Skin of body (tissue), 2 donors: Measurements from ENCODE around the gene ANAPC15. TPM values are rescaled to one million over a fixed set of nuclear protein-coding genes. Genes with fewer than 3 reads are reported as not detected.
"Not testable (repeated sequence)": the region's sequence is repeated elsewhere in the genome, so short reads cannot be mapped to it uniquely, and the experiment has no call there.

ENCODE experiments used
- DNase-seq: peaks from one replicate; lab custom pipeline; 2025; lab: John Stamatoyannopoulos, UW
- total RNA-seq: library from RNA; depleted of rRNA; stranded (reverse); fragments of >200 nt; gene quantifications from one replicate; pipeline ENCODE4 v1.2.3, GENCODE V29; 2014

Gene ANAPC15
- total RNA-seq = 9.7 TPM

DNA sequence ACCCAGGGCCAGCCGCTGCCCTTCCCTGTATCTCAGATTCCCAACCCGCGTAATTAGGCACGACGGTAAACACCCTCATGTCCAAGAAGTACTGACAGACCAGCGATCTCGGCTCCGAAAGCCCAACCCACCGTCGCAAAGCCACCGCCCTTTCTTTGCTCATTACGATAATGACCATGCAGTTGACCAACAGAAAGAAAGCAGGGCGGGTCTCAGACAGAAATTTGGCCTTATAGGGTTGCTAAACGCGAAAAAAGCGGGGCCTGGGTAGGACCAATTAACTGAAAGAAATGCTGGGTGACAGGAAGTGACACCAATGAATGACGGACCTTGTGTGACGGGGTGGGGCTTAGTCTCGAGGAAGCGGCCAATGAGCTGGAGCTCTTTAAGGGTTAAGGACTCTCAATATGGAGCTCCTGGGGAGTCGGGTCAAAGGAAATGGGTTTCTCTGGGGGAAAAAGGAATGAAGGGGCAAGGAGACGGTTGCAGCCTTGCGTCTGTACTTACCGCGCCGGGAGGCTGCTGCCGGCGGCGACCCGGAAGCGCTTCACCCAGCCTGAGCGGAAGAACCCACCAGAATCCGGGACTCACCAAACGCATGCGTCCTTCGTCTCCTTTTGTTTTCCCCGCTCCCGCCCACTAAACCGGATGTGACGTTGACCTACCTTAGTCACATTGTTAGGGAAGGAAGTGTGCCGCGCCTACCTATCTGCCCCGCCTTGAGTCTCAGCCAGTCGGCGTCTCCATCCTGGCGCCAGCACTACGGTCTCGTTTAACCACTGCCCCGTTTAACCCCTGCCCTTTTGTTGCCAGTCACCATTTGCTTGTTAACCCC lies at the start of gene ANAPC15:
TSS of gene ANAPC15 (minus strand) at position 553 of the 835 bp plus-strand sequence. CDS start 1,419 bp downstream, outside the sequence.
- DNase-seq = peak; percentile 100

DNA sequence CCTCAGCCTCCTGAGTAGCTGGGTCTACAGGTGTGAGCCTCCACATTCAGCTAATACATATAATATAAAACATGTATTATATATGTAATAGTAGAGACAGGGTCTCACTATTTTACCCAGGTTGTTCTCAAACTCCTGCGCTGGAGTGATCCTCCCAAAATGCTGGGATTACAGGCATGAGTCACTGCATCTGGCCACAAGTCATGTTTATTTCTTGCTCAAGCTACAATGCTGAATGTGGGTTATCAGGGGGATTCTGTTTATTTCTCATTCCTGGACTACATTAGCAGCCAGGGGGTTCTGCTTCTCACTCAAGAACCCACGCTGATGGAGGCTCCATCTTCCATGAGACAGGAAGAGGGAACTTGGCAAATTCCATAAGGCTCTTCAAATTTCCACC lies 47.8 kb upstream of the ANAPC15 start:
- DNase-seq = no peak

DNA sequence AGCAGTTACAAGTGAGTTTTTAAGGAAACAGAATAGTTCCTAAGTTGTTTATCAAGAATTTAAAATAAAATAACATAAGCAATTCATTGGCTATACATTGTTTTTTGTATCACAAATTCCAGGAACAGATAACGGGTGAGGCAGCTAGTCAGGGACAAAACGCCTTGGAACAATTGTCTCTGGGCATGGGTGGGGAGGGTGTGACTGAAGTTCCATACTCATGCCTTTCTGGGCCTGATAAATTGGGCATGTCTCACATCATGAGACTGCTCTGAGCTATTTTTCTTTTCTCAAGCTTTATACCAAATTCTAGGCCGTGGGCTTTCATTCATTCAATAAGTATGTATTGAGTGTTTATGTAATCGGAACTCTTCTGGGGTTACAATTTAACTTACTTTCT lies 44.6 kb upstream of the ANAPC15 start:
- DNase-seq = no peak

DNA sequence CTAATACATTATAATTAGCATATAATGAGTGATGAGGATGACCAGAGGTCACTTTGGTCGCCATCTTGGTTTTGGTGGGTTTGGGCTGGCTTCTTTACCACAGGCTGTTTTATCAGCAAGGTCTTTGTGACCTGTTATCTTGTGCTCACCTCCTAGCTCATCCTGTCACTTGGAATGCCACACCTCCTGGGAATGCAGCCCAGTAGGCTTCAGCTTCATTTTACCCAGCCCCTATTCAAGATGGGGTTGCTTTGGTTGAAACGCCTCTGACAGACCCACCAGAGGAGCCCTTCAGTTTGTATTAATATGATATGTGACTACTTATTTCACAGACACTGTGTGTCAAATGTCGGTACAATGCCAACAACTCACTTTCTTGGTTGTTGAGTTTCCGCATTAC lies 43.3 kb upstream of the ANAPC15 start:
- DNase-seq = no peak

DNA sequence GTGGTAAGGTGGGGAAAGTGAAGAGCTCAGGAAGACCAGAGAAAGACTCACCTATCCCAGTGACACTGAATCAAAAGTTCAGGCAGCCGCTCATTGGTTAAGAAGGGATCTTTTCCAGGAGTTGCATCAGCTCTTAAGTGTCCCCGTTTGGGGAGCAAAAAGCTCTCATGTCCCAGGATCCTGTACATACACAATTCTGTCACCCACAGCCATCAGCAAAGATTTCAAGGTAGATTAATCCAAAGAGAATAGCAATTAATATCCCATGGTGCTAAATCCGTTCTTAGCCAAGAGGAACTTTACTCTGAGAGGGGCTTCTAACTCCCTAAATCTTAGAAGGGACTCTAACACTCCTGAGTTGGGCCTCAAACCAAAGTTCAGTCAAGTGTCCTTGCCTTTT lies 42.3 kb upstream of the ANAPC15 start:
- no peak for DNase-seq

DNA sequence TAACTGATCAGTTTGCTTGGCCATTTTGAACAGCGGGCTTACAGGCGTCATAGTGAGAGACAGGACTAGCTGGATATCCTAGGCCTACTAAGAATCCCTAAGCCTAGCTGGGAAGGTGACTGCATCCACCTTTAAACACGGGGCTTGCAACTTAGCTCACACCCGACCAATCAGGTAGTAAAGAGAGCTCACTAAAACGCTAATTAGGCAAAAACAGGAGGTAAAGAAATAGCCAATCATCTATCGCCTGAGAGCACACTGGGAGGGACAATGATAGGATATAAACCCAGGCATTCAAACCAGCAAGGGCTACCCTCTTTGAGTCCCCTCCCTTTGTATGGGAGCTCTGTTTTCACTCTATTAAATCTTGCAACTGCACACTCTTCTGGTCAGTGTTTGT lies 41.4 kb upstream of the ANAPC15 start:
- not testable (repeated sequence) for DNase-seq

DNA sequence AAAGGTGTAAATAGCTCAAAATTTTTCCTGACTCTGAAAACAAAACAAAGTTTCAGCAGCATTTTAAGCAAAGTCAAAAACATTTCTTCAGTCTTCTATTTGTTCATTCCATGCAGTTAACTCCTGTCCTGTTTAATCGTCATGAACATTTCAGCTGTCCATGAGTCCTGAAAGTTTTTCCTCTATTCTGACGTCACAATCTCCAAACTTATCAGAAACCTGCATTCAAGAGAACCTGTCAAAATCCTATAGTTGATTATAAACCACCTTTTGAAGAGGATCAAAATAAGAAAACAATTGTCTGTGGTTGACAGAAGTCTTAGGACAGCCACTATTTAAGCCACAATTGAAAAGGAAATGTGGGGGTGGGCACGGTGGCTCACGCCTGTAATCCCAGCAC lies 38.4 kb upstream of the ANAPC15 start:
- DNase-seq = no peak

DNA sequence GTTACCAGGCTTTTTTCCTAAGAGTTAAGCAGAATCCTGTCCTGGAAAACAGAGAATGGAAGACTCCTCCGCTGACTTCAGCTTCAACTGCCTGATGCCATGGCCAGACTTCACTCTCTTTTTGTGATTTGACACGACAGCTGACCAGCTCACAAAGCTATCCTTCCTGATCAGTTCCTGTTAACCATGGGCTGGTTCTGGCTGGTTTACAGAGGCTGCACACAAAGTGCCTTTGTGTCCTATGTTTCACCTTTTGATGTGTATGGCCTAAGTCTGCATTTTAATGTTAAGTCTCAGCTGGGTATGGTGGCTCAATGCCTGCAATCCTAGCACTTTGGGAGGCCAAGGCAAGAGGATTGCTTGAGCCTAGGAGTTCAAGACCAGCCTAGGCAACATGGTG lies 34.1 kb upstream of the ANAPC15 start:
- DNase-seq = no peak

DNA sequence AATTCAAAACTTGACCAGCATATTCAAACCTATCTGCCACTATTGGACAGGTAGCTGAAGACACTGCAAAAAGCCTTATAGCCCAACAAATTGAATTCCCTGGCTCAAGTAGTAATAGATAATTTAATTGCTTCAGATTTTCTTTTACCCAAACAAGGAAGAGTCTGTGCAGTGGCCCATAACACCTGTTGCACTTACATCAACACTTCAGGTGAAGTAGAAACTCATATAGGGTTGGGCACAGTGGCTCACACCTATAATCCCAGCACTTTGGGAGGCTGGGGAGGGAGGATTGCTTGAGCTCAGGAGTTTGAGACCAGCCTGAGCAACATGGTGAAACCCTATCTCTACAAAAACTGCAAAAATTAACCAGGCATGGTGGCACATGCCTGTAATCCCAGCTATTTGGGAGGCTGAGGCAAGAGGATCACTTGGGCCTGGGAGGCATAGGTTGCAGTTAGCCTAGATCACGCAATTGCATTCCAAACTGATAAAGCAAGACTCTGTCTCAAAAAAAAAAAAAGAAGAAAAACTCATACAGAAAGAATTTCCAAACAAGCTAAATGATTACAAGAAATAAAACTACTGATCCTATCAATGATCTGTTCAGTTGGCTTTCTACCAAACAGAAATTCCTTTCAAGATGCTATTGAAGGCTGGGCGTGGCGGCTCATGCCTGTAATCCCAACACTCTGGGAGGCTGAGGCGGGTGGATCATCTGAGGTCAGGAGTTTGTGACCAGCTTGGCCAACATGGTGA lies 32.5 kb upstream of the ANAPC15 start:
- peak; percentile 12 for DNase-seq

DNA sequence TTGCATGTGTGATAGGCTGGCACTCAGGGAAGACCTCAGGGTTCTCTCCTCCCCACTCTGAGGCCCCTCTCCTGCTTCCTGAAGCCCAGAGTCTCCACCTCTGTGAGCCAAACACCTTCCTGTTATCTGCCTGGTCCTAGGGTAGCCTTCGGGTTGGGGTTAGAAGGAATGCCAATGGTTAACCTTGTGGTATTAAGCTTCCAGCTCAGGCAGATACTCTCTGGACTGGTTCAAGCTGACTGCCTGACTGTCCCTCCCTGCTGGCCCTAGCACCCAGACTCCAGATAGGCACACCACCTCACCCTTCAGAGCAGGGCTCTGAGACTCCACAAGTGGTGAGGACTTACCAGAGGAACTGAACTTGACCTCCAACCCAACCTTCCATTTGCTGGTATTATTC lies 30.0 kb upstream of the ANAPC15 start:
- DNase-seq = not testable (repeated sequence)

DNA sequence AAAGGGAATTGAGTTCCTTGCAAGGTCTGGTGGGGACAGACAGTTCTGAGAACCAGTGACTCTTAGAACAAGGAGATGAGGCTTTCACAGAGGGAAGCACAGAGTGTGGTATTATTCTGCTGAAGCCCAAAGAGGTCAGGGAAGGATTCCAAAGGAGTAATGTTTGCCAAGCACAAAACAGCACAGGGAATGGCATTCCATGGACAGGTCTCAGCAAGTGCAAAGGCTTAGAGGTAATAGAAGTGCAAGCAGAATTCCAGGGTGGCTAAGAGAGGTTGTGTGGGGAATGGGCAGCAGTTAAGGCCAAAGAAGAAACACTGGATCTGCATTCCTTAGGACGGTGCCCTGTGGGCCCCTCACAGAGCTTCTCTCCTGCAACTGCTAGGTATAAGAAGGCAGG lies 29.6 kb upstream of the ANAPC15 start:
- not testable (repeated sequence) for DNase-seq

DNA sequence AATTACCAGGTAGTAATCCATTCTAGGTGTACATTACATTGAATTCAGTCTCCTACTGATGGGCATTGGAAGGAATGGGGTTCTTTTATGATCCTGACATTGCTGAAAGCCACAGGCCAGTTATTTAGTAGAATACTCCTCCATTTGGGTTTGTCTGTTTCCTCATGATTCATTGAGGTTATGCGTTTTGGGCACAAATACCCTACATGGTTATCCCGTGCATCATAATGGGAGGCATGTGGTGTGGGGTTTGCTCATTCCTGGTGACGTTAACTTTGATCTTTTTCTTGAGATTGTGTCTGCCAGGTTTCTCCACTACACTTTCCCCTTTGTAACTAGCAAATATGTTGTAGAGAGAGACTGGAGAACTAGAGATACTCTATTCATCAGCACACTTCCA lies 28.6 kb upstream of the ANAPC15 start:
- DNase-seq = no peak

DNA sequence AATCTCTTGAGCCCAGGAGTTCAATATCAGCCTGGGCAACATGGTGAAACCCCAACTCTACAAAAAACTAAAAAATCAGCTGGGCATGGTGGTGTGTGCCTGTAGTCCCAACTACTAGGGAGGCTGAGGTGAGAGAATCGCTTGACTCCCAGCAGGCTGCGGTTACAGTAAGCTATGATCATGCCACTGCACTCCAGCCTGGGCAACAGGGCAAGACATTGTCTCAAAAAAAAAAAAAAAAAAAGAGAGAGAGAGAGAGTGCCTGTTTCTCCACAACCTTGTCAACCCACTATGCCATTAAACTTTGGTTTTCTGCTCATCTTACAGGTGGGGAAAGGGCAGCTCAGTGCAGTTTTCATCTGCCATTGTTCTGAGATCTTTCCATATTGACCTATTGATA lies 28.2 kb upstream of the ANAPC15 start:
- DNase-seq = no peak

DNA sequence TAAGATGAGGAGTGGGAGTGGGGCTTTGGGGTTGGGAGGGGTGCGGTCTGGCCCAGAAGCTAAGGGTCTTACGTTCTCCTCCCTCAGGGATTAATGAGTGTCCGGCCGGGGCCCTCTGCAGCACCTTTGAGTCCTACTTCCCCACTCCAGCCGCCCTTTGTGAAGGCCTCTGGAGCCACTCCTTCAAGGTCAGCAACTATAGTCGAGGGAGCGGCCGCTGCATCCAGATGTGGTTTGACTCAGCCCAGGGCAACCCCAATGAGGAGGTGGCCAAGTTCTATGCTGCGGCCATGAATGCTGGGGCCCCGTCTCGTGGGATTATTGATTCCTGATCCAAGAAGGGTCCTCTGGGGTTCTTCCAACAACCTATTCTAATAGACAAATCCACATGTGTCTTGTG lies 27.0 kb upstream of the ANAPC15 start:
- DNase-seq = no peak

DNA sequence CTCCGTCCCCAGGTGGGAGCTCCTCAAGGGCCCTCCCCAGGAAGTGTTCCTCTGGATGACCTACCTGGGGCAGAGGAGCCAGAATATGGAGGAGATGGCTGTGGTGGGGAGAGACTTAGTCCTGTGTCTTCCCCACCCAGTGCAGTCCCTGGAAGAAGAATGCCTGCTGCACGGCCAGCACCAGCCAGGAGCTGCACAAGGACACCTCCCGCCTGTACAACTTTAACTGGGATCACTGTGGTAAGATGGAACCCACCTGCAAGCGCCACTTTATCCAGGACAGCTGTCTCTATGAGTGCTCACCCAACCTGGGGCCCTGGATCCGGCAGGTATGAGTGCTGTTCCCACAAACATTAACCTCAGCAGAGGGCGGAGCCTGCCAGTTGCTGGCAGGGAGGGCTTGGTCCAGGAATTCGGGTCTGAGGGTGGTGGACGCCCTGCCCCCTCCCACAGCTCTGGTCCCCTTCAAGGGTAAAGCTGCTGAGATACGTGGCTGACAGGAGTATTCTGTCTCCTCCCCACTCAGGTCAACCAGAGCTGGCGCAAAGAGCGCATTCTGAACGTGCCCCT lies 26.4 kb upstream of the ANAPC15 start:
- no peak for DNase-seq

DNA sequence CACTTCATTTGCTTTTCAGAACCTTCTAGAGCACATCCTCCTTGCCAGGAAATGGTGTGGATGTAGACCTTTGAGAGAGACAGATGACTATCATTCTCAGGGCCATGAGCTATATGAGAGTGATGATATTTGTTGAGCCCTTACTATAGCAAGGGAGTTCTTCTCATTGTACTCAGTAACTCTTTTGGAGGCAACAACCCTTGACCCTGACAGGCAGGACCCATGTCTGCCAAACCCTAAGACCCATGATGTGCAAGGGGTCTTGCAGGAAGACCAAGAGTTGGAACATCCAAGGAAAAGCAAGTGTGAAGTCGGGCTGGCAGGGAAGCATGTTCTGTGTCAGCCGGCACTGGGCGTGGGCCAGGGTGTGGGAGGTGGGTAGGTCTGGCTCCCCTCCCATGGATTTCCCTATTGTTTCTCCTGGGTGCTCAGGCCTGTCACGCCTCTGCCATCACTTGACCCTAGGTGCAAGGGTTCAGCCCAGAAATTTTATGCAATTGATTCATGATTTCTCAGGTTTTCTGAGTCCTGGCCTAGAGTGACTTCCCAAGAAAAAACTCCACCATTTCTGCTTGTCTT lies 24.3 kb upstream of the ANAPC15 start:
- no peak for DNase-seq

DNA sequence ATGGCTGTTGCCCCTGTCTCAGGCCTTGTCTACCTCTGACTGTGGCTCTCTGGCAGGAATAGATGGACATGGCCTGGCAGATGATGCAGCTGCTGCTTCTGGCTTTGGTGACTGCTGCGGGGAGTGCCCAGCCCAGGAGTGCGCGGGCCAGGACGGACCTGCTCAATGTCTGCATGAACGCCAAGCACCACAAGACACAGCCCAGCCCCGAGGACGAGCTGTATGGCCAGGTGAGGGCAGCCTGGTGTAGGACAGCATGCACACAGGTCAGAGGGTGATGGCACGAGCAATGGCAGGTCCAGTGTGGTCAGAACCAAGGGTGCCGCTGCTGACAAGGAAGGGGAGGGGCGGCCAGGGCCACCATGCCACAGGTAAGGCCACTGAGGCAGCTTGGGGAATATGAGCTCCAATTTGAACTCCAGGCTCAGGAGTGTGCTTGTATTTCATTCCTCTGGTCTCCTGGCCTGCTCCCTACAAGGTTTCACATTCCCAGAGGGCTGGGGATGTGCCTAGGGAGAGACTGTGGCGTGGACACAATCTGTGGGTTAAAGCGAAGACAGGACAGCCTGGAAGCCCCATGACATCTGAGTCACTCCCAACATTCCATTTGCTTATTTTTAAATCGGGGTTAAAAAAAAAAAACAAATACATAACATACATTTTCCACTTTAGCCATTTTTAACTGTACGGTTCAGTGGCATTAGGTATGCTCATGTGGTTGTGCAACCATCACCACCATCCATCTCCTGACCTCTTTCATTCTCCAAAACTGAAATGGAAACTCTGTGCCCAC lies 23.6 kb upstream of the ANAPC15 start:
- no peak for DNase-seq

DNA sequence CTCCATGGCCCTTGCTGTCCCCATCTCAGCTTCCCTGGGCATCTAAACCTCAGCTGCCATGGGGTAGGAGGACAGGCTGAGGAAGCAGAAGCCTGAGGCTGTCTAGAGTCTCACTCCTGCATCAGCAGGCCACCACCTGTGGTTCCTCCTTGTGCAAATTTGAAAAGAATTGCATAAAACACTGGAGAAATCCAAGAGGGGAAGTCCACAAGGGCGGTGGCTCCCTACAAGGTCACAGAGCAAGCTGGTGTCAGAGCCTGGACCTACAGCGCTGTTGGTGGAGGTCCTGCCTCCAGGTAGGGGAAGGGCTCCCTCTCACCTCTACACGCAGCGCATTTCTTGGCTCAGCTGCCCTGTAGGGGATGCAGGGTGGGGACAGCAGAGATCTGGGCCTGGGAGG lies 23.0 kb upstream of the ANAPC15 start, which contains the start of gene FOLR3:
TSS of gene FOLR3 (plus strand) at position 253 of the 400 bp plus-strand sequence. CDS start 228 bp downstream, outside the sequence.
- DNase-seq = not testable (repeated sequence)

DNA sequence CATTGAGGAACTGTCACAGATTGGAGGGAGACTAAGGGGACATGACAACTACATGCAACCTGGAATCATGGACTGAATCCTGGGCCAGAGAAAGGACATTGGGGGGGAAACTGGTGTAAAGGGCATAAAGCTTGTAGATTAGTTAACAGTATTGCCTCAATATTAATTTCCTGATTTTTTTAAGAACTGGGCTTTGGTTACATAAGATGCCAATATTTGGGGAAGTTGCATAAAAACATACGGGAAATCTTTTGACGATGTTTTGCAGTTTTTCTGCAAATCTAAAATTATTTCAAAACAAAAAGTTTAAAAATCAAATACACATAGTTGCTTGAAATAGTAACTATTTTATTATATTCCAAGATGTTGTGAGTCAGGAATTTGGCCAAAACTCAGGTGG lies 20.2 kb upstream of the ANAPC15 start:
- DNase-seq = no peak

DNA sequence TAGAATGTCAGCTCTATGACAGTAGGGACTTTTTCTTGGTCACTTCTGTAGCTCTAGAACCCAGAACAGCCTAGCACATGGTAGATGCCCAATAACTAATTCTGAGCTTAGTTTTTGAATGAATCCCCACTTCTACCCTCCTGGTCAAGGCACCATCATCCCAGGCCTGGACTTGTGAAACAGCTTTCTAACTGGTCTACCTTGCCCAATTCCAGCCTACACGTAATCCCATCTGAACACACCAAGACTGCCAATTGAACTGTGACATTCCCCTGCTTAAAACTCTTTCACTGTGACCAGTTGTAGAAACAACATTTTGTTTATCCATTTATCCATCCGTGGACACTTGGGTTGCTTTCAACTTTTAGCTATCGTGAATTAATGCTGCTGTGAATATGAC lies 16.9 kb upstream of the ANAPC15 start:
- no peak for DNase-seq

DNA sequence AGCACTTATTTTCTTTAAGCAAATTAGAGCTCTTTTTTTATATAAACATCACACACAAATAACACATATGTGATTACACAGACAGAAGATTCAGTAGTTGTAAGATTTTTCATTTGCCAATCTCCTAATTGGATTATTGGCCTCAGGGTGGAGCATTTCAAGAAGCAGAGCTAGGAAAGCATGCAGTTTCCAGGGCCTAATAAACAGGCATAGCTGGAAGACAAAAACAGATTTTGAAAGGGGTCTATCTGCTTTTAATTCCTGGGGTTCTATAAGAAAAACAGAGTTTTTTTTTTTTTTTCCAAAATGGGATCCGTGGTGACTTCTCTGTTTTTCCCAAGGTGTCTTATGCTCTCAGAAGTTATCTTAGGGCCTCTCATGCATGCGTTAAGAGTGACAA lies 15.4 kb upstream of the ANAPC15 start:
- no peak for DNase-seq
